RKO (cell line): ENCODE results near the gene FAM90A26.
"Not testable (repeated sequence)": the region's sequence is repeated elsewhere in the genome, so short reads cannot be mapped to it uniquely, and the experiment has no call there.

Experiments
- DNase-seq: peaks from one replicate; pipeline ENCODE4 v3.0.0-alpha.2; 2016; ENCODE audit warnings: low spot score

The FAM90A26 gene, protein sequence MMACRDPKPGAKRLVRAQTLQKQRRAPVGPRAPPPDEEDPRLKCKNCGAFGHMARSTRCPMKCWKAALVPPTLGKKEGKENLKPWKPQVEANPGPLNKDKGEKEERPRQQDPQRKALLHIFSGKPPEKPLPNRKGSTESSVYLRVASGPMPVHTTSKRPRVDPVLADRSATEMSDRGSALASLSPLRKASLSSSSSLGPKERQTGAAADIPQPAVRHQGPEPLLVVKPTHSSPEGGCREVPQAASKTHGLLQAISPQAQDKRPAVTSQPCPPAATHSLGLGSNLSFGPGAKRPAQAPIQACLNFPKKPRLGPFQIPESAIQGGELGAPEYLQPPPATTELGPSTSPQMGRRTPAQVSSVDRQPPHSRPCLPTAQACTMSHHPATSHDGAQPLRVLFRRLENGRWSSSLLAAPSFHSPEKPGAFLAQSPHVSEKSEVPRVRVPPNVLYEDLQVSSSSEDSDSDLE

DNA sequence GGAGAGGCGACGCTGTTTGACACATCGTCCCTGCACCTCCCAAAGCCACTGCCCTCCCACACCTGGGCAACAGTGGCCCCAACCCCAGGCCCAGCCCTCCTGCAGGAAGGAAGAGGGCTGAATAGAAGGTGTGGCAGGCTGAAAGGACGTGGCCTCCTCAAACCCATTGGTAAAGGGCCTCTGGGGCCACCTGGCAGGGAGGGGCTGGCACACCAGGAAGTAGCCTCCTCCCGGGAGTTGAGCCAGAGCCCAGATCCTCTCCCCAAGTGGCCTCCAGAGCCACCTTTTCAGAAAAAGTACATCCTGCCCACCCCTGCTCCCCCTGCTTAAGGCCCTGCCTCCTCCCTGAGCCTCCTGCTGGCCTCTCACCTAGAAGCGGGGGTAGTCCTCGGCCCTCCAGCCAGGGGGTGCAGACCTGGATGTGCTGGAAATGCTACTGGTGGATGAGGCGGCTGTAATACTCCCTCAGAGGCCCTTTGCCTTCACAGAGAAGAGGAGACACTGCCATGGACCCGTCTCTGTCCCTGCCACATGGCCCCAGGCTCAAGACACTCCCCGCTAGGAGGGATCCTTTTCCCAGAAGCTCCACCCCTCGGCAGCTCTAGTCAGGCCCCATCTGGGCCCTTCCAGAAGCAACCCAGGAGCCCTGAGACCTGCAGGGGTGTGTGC is at the start of gene FAM90A26:
Gene FAM90A26 (plus strand): TSS at position 619 of the 669 bp plus-strand sequence. CDS start 2,764 bp downstream, outside the sequence.
- DNase-seq: not testable (repeated sequence)

DNA sequence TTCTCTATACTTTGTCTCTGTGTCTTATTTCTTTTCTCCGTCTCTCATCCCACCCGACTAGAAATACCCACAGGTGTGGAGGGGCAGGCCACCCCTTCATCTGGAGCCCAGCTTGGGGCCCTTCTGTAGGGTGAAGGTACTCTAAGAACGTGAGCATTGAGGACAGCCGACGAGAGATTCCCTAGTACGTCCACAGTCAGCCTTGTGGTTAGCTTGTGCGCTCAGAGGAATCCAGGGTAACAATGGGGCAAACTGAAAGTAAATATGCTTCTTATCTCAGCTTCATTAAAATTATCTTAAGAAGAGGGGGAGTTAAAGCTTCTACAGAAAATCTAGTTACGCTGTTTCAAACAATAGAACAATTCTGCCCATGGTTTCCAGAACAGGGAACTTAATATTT is 47.5 kb upstream of the FAM90A26 start:
- not testable (repeated sequence) for DNase-seq

DNA sequence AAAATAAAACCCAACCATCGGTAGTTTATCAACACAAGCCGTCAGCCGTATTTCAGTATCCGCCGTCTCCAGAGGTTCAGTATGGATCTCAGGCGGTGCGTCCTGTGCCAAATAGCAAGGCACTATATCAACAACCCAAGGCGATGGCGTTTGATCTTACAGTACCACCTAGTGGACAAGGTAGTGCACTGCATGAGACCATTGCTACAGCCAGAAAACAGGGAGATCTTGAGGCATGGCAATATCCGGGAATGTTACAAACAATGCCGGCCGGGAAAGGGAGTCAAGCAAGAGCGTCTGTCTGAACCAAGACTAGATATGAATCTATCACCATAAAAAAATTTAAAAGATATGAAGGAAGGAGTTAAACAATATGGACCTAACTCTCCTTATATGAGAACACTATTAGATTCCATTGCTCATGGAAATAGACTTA is 46.6 kb upstream of the FAM90A26 start:
- DNase-seq: peak; percentile 72

DNA sequence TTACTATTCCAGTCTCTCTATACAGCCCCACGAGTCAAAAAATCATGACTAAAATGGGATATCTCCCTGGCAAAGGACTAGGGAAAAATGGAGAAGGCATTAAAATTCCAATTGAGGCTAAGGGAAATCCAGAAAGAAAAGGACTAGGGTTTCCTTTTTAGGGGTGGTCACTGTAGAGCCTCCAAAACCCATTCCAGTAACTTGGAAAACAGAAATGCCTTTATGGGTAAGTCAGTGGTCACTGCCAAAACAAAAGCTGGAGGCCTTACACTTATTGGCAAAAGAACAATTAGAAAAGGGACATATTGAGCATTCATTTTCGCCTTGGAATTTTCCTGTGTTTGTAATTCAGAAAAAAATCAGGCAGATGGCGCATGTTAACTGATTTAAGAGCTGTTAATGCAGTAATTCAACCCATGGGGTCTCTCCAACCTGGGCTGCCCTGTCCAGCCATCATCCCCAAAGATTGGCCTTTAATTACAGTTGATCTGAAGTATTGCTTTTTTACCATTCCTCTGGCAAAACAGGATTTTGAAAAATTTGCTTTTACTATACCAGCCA is 44.5 kb upstream of the FAM90A26 start:
- DNase-seq: not testable (repeated sequence)

- not testable (repeated sequence) for DNase-seq
Measured at GRCh38 chr4:9131420-9131819, 38.8 kb upstream of the FAM90A26 start.

DNA sequence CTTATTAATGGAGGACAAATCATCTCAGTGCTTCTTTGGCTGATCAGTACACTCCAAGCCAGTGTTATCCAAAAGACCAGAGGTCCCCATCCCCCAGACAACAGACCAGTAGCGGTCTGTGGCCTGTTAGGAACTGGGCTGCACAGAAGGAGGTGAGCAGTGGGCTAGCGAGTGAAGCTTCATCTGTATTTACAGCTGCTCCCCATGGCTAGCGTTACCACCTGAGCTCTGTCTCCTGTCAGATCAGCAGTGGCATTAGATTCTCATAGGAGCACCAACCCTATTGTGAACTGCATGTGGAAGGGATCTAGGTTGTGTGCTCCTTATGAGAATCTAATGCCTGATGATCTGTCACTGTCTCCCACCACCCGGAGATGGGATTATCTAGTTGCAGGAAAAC is 37.4 kb upstream of the FAM90A26 start:
- not testable (repeated sequence) for DNase-seq

- DNase-seq: not testable (repeated sequence)
Measured at GRCh38 chr4:9134011-9134410, 36.2 kb upstream of the FAM90A26 start.

DNA sequence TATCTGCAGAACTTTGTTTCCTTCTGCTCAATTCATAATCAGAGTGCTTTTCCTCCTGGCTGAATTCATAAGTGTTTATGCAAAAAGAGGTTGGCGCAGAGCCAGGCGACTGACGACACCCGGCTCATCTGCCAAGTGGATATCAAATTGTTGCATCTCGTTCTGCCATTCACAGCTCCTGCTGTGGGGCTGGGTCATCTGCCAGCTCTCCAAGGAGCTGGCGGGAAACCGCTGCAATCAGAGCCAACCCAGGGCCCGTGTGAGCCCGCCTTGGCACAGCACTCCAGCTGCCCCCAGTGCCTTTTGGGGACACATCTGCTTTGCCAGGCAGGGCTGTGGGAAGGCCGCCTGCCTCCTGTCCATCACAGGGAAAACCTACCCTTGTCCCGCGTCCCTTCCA is 35.7 kb upstream of the FAM90A26 start:
- DNase-seq: not testable (repeated sequence)

- DNase-seq: not testable (repeated sequence)
Measured at GRCh38 chr4:9141050-9141449, 29.2 kb upstream of the FAM90A26 start.

- not testable (repeated sequence) for DNase-seq
Measured at GRCh38 chr4:9142786-9143185, 27.4 kb upstream of the FAM90A26 start.

DNA sequence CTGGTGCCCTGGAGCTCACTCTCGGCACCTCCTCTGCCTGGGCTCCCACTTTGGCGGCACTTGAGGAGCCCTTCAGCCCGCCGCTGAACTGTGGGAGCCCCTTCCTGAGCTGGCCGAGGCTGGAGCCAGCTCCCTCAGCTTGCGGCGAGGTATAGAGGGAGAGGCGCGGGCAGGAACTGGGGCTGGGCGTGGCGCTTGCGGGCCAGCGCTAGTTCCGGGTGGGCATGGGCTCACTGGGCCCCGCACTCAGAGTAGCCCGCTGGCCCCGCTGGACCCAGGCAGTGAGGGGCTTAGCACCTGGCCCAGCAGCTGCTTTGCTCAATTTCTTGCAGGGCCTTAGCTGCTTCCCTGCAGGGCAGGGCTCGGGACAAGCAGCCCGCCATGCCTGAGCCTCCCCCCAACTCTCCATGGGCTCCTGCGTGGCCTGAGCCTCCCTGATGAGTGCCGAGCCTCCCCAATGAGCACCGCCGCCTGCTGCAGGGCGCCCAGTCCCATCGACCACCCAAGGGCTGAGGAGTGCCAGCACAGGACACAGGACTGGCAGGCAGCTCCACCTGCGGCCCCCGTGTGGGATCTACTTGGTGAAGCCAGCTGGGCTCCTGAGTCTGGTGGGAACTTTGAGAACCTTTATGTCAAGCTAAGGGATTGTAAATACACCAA is 26.7 kb upstream of the FAM90A26 start:
- DNase-seq: no peak

DNA sequence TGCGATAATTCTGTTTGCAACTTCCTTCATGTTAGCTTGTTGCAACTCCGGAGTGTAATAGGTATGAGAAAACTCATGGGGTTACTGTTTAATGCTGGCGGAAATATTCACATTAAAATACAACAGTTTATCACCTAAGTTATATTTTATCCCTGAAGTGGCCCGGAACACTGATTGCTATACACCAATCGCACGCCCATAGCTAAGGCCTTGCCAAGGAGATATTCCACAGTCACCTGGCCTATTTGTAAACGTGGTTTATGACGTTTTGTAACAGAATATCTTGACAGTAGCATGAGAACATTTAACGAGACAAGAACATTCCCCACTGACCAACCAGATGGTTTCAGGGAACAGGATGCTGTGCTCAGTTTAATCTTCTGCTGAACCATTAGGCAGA is 23.2 kb upstream of the FAM90A26 start:
- no peak for DNase-seq

GRCh38 chr4:9147368-9147767 is 22.8 kb upstream of the FAM90A26 start:
- not testable (repeated sequence) for DNase-seq

DNA sequence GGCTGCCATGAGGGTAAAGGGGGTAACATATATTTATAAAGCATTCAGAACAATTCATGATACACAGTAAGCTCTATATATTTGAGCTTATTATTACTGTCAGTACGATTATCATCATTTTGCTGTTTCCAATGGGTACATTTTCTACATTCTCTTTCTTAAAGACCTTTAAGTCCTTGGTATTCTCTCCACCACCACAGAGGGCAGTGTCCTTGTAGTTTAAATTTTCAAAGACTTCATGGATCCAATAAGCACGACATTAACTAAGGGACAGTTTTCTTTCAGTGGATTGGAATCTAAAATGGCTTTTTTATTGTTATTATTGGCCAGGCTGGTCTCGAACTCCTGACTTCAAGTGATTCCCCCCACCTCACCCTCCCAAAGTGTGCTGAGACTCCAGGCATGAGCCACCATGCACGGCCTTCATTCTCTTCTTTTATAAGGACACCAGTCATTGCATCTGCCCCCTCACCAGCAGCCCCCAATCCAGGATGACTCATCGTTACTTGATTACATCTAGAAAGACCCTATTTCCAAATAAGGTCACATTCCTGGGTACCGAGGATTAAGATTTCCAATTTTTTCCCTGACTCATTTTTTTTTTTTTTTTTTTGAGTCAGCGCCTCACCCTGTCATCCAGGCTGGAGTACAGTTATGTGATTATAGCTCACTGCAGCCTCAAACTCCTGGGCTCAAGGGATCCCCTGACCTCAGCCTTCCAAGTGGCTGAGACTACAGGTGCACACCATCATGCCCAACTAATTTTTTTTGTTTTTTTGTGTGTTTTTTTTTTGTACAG is 21.4 kb upstream of the FAM90A26 start:
- peak; percentile 35 for DNase-seq

GRCh38 chr4:9151809-9152179 is 18.4 kb upstream of the FAM90A26 start:
- DNase-seq: not testable (repeated sequence)

DNA sequence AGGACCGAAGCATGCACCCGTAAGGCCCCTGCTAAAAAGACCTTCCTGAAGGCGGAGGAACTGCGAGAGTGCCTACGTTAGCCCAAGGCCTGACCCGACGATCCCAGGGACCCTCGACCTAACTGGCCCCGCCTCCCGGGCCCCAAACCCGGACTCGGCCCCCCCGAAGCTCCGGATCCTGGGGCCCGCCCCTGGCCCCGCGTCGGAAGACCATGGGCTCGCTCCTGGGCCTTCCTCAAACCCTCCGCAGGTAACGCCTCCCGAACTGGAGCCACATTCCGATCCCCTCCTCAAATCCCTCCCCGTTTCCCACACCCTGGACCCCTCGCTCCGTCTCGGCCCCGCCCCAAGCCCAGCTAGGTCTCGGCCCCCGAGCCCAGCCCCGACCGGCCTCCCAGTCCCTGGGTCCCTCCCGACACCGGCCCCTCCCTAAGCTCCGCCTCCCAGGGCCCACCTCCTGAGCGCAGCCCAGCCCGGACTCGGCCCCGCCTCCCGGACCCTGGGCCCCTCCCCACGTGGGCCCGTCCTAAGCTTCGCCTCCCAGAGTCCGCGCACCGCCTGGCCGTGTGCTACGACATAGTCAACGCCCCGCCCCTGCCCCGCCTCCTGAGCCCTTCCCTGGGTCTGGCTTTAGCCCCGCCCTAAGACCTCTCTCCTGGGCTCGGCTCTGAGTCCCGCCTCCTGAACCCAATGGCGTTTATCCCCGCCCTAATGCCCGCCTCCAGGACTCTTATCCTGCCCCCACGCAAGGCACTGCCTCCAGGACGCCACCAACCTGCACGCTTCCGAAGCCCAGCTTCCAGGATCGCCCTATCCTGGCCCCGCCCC is 17.8 kb upstream of the FAM90A26 start:
- peak; percentile 92 for DNase-seq

- peak; percentile 94 for DNase-seq
Measured at GRCh38 chr4:9153008-9153570, 17.1 kb upstream of the FAM90A26 start.

DNA sequence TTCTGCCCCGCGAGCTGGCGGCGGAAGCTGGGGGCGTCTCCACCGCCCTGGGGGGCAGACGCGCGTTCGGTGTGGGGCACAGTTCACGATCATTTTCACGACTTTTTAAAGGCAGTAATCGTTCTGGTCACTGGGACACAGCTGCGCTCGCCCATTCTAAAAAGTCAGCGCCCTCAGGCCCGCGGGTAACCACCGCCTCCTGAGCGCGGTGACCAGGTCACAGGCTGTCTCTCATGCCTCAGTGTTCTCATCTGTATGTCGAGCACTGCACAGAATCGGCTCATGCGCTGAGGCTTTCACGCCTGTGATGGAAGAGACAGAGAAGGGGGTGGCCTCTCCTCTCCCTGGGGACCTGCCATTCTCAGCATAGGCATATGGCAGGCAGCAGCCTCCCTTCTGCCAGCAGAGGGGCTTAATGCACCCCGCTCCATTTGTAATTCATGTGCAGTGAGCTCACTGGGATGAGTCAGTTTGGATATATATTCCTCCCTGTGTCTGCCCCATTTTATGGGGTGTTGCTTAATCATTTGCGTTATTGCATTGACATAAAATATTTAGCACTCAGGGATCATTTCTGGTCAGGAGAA is 16.5 kb upstream of the FAM90A26 start:
- peak; percentile 73 for DNase-seq

DNA sequence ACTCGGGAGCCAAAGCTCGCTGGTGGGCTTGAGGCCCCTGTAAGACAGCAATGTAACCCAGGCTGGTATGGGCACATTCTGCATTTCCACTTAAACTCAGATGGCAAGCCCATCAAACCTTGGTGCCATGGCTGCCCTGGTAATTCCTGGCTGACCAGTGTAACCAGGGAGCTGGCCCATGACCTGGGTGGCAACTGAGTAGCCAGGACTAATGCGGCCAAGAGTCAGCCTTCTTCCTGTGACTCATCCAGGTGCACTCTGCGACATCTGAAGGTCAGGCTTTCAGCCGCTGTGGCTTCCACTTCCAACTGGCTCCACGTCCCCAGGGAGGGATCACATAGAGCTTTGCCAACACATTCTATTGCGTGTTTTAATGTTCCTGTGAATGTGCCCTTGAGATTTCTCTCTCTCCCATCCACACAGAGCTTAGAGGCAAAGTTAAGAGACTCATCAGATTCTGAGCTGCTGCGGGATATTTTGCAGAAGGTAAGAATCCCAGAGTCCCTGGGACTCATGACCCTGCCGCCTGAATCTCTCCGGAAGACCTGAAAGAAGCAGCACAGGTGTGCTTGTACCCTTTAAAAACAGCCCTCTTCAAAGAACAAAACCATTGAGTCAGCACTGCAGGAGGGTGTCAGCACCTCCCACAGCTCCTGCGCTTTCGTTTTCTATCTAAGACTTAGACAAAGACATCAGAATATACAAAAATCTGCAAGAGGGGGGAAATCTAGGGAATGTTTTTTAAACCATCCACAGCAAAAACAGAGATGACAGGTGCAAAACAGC is 14.9 kb upstream of the FAM90A26 start:
- DNase-seq: not testable (repeated sequence)
